HG03378 (cell line): ENCODE results near the gene ANKRD17.
"Not testable (repeated sequence)": the region's sequence is repeated elsewhere in the genome, so short reads cannot be mapped to it uniquely, and the experiment has no call there.

ENCODE experiments used
- ATAC-seq: cut with Tn5 transposase; IDR thresholded peaks from one replicate; pipeline ENCODE4 v1.9.1; 2021; ENCODE audit warnings: mild to moderate bottlenecking, moderate library complexity; ENCODE audit not compliant: unreplicated experiment

ANKRD17 gene, protein sequence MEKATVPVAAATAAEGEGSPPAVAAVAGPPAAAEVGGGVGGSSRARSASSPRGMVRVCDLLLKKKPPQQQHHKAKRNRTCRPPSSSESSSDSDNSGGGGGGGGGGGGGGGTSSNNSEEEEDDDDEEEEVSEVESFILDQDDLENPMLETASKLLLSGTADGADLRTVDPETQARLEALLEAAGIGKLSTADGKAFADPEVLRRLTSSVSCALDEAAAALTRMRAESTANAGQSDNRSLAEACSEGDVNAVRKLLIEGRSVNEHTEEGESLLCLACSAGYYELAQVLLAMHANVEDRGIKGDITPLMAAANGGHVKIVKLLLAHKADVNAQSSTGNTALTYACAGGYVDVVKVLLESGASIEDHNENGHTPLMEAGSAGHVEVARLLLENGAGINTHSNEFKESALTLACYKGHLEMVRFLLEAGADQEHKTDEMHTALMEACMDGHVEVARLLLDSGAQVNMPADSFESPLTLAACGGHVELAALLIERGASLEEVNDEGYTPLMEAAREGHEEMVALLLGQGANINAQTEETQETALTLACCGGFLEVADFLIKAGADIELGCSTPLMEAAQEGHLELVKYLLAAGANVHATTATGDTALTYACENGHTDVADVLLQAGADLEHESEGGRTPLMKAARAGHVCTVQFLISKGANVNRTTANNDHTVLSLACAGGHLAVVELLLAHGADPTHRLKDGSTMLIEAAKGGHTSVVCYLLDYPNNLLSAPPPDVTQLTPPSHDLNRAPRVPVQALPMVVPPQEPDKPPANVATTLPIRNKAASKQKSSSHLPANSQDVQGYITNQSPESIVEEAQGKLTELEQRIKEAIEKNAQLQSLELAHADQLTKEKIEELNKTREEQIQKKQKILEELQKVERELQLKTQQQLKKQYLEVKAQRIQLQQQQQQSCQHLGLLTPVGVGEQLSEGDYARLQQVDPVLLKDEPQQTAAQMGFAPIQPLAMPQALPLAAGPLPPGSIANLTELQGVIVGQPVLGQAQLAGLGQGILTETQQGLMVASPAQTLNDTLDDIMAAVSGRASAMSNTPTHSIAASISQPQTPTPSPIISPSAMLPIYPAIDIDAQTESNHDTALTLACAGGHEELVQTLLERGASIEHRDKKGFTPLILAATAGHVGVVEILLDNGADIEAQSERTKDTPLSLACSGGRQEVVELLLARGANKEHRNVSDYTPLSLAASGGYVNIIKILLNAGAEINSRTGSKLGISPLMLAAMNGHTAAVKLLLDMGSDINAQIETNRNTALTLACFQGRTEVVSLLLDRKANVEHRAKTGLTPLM (N-terminal part only)

DNA sequence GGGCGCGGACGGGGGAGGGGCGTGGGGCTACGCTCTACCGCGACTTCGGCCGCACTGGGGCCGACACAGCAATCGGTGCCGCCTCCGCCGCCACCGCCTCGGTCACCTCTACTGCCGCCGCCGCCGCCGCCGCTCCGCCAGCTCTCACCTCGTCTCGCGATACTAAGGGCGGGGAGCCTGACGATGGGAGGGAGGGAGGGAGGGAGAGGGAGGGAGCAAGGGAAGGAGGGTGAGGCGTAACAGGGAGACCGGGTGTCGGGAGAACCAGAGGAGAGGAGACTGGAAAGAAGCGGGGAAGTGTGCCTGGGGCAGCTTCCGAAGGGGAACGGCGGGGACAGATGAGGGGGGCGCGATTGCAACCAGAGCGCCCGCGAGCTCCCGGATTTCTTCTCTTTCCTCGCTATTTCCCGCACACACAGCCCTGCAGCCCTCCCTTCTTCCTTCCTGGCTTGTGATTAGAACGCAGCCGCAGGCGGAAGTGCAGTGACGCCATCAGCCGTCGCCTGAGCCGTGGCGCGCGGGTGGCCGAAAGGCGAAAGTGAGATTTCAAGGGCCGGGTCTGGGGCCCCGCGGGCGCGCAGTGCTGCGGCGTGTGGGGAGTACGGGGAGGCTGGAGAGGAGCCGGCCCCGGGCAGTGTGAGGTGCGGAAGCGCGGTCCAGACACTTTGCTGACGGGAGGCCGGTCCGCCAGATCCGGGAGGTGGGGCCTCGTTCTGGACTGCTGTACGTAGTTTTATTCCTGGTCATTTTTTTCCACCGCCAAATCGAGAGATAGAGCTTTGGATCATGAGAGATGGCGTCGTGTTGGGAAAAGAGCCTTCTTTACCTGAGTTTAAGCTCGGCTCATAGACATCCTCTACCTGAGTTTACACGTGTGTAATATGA is at the start of gene ANKRD17:
Gene ANKRD17 (minus strand): TSS at position 113 of the 885 bp plus-strand sequence. CDS start 130 bp downstream, outside the sequence.
- peak; percentile 74 for ATAC-seq

DNA sequence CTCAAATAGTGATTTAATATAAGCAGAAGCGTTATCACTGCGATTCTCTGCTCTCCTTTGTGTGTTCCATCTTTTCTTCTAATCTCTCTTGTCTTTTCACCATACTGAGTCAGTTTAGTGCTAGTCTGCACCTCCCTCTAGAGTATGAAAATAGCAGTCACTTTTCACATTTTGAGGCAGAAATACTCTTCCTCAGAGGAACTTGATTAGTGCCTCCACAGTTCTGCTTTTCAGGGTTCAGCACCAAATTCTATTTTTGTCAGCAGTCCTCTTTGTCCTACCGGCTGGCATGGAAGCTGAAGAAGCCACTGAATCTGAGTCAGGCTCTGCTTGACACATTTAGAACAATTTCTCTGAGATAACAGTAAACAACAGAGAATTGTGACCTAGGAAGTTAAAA is 49.7 kb upstream of the ANKRD17 start:
- ATAC-seq, result no peak

DNA sequence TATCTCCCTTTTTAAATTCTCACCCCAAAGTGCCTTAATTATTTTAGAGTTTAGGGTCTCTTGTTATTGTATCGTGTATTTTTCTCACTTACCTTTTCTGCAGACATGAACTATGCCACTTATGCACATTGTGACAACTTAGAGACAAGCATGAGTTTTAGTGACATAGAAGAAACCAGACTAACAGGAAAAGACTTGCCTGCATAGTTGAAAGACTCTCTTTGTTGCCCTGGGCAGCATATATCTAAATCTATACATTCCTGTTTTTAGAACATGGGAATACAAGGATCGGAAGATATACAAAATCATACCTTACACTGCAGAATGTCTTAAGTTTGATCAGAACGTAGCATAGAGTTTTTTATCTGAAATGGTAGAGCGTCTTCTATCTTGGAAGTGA is 45.1 kb upstream of the ANKRD17 start:
- ATAC-seq, result no peak

DNA sequence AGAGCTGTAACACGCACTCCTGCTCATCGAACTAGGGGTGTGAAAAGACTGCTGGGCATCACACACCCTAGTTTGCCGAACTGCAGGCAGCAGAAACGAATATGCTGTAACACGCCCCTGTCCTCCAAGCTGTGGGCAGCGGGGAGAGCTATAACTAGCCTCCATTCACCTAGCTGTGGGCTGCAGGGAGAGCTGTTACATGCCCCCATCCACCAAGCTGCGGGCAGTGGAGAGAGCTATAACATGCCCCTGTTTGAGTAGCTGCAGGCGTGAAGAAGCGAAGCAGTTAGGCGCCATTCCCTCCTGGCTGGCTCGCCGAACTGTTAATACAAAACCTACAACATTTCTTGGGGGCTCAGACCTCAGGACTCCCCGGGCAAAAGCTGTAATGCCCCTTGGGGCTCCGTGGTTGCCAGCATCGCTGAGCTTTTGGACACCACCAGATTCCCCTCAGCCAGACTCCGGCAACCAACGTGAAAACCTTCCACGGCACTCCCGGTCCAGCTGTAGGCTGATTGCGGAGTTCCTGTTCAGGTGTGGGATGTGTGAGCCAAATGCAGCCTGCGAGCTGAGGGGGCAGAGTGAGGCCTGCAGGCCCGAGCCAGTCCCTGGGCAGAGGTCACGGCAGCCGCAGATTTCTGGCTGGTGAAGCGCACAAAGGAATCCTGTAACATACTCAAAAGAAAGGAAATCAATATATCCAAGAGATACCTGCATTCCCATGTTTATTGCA is 41.1 kb upstream of the ANKRD17 start:
- no peak for ATAC-seq

DNA sequence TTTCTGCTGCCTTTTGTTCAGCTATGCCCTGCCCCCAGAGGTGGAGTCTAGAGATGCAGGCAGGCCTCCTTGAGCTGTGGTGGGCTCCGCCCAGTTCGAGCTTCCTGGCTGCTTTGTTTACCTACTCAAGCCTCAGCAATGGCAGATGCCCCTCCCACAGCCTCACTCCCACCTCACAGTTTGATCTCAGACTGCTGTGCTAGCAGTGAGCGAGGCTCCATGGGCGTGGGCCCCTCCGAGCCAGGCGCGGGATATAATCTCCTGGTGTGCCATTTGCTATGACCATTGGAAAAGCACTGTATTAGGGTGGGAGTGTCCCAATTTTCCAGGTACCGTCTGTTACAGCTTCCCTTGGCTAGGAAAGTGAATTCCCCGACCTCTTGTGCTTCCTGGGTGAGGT is 34.1 kb upstream of the ANKRD17 start:
- not testable (repeated sequence) for ATAC-seq

DNA sequence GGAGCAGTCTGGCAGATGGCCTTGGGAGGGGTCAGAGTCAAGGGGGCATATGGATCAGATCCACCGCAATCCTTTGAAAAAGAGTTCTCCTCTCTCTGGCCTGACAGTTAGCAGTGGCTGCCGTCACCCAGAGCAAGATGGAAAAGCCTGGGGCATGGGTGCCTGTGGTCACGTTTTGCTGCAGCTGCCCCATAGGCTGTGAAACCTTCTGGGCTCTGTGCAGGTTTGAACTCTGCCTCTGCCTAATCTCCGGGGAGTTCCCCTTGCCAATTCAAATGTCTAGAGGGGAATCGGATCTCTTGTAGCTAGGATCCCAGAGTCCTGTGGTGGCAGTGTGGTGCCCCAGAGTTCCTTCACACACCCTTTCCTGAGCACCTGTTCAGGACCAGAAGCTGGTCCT is 23.4 kb upstream of the ANKRD17 start:
- no peak for ATAC-seq

DNA sequence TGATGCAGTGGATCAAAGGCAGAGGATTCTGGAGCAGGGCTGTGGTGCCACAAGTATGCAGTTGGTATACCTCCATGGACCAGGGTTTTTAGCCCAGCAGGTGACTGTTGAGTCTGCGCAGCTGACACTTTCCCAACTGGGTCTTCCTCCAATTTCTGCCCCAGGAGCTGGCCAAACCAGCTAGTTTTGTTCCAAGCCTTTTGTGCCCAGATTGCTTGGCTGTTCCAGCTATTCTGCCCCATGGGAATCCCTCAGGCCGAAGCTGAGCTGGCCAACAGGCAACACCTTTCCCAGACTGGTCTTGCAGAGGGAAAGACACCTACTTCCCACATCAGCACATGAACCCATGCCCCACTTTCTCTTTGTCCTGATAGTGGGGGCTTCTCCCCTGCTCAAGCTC is 22.8 kb upstream of the ANKRD17 start:
- no peak for ATAC-seq

DNA sequence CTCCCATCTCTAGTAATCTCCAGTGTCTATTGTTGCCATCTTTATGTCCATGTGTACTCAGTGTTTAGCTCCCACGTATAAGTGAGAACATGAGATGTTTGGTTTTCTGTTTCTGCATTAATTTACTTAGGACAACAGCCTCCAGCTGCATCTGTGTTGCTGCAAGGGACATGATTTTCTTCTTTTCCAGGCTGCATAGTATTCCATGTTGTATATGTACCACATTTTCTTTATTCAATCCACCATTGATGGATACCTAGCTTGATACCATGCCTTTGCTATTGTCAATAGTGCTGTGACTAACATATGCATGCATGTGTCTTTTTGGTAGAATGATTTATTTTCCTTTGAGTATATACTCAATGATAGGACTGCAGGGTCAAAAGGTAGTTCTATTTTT is 18.6 kb upstream of the ANKRD17 start:
- no peak for ATAC-seq

DNA sequence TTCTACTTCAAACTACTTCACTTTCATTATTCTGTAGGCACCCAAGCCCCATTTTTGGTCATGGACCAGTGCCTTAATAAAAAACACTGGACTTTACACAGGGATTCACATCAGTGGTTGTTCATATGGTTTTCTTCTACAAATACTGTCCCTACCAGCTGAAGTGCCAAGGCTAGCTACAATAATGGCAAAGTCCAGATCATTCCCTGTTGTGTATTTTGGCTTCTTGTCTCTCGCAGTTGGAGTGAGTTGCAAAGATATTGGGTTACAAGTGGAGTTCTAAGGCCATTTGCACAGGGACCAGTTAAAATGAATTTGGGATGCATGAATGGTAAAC is 16.7 kb upstream of the ANKRD17 start:
- no peak for ATAC-seq

DNA sequence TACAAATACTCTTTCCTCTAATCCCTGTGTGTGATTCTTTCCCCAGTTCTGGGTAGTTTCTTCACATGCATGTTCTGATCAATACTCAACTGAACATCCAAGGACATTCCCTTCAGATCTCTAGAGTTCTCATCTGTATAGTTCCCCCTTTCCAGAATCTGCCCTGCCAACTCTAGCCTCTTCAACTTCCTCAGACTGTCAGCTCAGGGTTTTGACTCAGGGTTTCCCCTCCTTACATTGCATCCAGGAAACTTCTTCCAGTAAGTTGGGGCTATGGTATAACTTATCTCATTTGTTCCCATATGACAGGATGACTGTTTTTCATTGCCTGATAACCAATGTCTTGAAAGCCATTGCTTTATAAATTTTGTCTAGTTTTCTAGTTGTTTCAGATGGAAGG is 14.2 kb upstream of the ANKRD17 start:
- no peak for ATAC-seq

DNA sequence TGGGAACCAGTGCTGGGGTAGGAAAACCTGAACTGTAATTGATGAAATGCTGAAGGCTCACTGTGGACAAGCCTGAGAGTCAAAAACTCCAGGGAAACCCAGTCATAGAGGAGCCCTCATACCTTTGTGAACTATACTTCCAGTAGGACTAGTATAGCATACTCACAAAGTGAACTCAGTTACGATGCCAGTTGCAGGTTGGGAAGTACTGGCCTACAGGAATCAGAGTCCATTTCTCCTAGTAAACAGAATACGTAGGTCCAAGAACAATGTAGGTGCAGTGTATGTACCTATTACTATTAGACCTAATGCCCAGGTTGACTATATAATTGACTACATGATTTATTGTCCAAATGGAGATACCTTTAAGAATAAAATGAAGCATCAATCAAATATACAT is 8.5 kb upstream of the ANKRD17 start:
- ATAC-seq, result no peak

DNA sequence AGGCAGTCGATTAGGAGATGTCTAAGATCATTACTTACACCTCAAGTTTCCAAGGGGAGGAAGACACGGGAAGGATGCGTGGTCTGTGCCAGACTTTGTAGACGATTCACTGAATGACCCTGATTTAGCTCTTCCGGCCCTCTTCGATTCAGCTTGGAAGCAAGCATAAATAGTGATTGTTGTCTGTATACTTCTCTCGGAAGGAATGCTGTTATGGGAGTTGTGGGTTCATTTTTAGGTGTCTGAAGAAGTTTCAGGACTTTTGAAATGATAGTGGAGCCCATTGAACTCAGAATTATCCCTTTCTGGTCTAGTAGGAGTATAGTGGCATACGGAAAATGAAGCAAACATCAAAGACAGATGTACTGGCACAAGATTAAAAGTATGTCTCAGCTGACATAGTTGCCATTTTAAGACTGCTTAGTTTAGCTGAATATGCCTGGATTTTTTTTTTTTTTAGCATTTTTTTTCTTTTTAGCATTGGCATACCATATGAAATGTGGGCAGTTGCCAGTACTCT is 1.0 kb upstream of the ANKRD17 start:
- ATAC-seq, result no peak

DNA sequence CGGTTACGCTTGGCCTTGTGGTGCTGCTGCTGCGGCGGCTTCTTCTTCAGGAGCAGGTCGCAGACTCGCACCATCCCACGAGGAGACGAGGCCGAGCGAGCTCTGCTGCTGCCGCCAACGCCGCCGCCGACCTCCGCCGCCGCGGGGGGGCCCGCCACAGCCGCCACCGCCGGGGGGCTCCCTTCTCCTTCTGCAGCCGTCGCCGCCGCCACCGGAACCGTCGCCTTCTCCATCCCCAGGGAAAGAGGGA is 237 bp downstream of the ANKRD17 start:
- ATAC-seq, result peak; percentile 30

DNA sequence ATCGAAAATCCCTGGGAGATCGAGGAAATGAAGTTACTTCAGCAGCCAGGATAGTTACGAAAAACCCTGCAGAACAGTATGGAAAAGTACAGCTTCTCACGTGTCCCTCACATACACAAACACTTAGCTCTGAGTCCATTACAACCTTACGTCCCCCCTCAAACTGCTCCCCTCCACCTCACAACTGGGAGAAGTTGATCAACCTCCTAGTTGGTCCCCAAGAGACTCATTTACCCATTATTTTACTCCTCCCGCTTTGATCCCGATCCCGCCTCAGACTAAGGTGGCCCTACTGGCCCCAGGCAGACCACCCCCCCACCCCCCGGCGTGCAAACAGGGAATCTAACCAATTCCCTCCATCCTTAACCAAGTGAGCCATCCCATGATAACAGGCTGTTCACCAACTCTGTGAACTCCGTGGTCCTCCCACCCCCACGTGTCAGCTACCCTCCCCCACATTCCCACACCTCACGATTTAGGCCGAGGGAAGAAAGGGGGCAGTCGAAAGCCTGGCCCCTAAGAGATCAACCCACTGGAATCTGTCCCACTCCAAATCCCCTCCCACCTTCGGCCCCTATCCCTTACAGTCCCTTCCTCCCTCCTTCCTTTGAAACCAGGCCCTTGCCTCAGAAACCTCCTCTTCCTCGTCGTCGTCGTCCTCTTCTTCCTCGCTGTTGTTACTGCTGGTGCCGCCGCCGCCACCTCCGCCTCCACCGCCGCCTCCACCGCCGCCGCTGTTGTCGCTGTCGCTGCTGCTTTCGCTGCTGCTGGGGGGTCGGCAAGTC is 755 bp downstream of the ANKRD17 start:
- no peak for ATAC-seq

DNA sequence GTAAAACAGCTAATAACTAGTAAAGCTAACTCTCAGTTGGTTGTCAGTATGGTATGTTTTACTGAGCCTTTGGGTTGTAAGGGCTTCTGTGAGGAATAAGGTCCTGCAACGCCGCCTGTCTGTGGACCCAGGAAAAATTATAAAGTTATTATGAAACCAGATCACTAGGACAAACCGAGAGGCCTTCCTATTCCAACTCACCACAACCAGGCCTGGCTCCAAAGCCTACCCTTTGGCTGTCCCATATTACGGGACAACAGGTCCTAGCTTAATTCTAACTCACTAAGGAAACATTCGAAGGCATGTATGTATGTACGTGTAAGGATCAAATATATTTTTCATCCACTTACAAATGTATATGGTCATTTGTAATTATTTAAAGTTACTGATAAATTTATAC is 1.4 kb downstream of the ANKRD17 start:
- ATAC-seq, result peak; percentile 46

DNA sequence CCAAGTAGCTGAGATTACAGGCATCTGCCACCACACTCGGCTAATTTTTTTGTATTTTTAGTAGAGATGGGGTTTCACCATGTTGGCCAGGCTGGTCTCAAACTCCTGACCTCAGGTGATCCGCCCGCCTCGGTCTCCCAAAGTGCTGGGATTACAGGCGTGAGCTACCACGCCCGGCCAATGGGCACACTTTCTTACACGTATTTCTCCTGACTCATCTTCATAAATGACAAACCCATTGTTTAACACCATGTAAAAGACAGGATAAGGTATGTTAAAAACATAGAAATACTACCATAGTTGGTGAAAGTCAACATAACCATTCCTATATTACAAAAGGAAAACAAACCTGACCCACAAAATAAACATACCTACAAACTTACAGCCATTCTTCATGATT is 2.8 kb downstream of the ANKRD17 start:
- not testable (repeated sequence) for ATAC-seq

DNA sequence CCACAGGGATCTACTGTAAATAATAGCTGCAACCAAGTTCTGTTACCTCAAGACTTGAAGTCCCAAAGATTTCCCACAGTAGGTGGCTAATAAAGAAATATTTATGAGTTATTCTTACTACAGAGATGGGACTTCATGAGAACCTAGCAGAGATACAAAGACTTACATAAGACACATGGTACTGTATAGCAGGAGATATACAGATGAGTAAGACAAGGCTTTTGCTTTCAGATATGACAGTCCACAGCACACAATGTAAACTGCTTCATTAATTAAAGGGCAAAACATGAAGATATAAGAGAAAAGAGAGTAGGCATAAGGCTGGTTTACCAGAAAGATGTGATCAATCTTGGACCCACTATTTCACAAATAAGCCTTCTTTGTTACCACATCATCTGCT is 6.6 kb downstream of the ANKRD17 start:
- no peak for ATAC-seq

DNA sequence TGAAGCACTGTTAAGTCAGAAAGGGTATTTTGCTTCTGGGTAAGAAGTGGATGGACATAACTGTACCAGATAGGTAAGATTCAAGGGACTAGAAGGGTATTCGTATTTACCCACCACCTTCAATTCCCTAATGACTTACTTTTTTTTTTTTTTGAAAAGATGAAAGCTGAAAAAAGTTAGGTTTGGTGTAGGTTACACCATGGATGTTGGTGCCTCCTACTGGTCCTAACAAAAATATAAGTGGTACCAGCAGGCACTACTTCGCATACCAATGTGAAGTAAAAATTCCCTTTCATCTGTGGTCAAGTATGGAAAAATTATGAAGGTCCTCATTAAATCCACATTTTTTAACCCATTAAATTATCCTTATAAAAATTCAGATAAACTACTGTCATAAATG is 7.2 kb downstream of the ANKRD17 start:
- no peak for ATAC-seq

DNA sequence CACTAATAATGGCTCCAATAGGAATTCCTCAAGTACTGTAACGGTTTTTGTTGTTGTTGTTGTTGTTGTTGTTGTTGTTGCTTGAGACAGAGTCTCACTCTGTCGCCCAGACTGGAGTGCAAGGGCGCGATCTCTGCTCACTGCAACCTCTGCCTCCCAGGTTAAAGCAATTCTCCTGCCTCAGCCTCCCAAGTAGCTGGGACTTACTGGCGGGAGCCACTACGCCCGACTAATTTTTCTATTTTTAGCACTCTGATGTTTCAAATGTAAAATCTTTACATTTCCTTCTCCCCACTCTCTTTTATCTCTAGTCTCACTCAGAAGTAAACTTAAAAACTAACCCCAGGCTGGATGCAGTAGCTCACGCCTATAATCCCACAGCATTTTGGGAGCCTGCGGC is 8.0 kb downstream of the ANKRD17 start:
- no peak for ATAC-seq
